Breast epithelium (tissue), 3 donors: Measurements from ENCODE around the gene MIER3.

Source experiments
- CTCF ChIP-seq, 3 donors: fragments of 450-650 bp; IDR thresholded peaks; one replicate each; pipeline ENCODE4 v1.5.1; 2016 to 2017; ENCODE audit warnings: antibody characterized with exemption in 3 of 3, mild to moderate bottlenecking in 3 of 3, moderate library complexity in 3 of 3
- POLR2A ChIP-seq: fragments of 450-650 bp; IDR thresholded peaks from one replicate; pipeline ENCODE4 v1.6.1; 2016; ENCODE audit warnings: antibody characterized with exemption, mild to moderate bottlenecking, moderate library complexity

- TF ChIP-seq CTCF (IDR thresholded peaks at IDR 0.05), result no peak
- no peak for TF ChIP-seq POLR2A
Measured at GRCh38 chr5:56964173-56964572, 12.2 kb upstream of the MIER3 start.
